ENCODE results near the gene BEND3.

DNA sequence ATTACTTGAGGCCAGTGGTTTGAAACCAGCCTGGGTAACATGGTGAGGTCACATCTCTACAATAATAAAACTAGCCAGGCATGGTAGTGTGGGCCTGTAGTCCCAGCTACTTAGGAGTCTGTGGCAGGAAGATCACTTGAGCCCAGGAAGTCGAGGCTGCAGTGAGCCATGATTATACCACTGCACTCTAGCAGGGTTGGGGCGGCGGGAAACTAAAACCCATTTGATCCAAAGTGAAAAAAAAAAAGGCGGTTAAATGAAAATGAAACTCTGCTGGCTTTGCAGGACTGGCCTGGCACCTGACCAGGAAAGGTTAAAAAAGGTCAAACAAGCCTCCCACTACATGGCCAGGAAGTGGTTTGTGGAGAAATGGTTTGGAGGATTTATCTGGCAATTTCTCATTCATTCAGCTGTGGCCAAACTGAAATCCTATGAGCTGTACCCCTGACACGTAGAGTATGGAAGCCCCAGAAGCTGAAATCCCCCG is 50.7 kb downstream of the BEND3 start:
- TF ChIP-seq, protein P1, sequence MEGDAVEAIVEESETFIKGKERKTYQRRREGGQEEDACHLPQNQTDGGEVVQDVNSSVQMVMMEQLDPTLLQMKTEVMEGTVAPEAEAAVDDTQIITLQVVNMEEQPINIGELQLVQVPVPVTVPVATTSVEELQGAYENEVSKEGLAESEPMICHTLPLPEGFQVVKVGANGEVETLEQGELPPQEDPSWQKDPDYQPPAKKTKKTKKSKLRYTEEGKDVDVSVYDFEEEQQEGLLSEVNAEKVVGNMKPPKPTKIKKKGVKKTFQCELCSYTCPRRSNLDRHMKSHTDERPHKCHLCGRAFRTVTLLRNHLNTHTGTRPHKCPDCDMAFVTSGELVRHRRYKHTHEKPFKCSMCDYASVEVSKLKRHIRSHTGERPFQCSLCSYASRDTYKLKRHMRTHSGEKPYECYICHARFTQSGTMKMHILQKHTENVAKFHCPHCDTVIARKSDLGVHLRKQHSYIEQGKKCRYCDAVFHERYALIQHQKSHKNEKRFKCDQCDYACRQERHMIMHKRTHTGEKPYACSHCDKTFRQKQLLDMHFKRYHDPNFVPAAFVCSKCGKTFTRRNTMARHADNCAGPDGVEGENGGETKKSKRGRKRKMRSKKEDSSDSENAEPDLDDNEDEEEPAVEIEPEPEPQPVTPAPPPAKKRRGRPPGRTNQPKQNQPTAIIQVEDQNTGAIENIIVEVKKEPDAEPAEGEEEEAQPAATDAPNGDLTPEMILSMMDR (conservative IDR thresholded peaks at IDR 0.05 in 1 of 2, IDR thresholded peaks at IDR 0.05 in 1 of 2; ENCODE audit: extremely low read depth in 1 of 2, insufficient read depth in 1 of 2, low read depth in 1 of 2, low read length in 2 of 2), result no peak
- TF ChIP-seq EZH2 (IDR thresholded peaks at IDR 0.05; ENCODE audit: borderline replicate concordance, low read length), result no peak

Measured in mammary epithelial cell (primary cell).